Activated CD8-positive, alpha-beta memory T cell treated with anti-CD3 and anti-CD28 coated beads, Interleukin-2, amount 10 ng/mL, durations not matched to agents 7 days and 5 days (primary cell): ENCODE data around the gene COX6B2. TPM values are rescaled to one million over a fixed set of nuclear protein-coding genes. Genes with fewer than 3 reads are reported as not detected.
A peak's percentile ranks its signal among the peaks of the same experiment; 100 is the strongest.

Experiments
- ATAC-seq: fragments of 150-1000 bp; cut with Tn5 transposase; one replicate; pipeline ENCODE4 v1.10.0; 2021; ENCODE audit warnings: moderate library complexity
- CTCF ChIA-PET: fragments of 350-600 bp; sonication (Branson Sonifier 250); formaldehyde crosslinking; loops from one replicate; lab custom pipeline; 2021; ENCODE audit warnings: antibody characterized with exemption; lab: Charles Lee
- DNase-seq: peaks from one replicate; pipeline ENCODE4 v3.0.0-alpha.2; 2020
- H3K27ac Mint-ChIP-seq: one replicate; pipeline ENCODE4 v1.8.0; 2021; ENCODE audit warnings: mild to moderate bottlenecking, mixed read lengths
- H3K27me3 Mint-ChIP-seq: one replicate; pipeline ENCODE4 v1.8.0; 2021; ENCODE audit warnings: mixed read lengths
- H3K36me3 Mint-ChIP-seq: one replicate; pipeline ENCODE4 v1.8.0; 2021; ENCODE audit warnings: mild to moderate bottlenecking, mixed read lengths
- H3K4me1 Mint-ChIP-seq: one replicate; pipeline ENCODE4 v1.8.0; 2021; ENCODE audit warnings: mixed read lengths
- H3K4me3 Mint-ChIP-seq: one replicate; pipeline ENCODE4 v1.8.0; 2021; ENCODE audit warnings: mild to moderate bottlenecking, moderate library complexity, mixed read lengths
- H3K9me3 Mint-ChIP-seq: one replicate; pipeline ENCODE4 v1.8.0; 2022; ENCODE audit warnings: low read depth, mixed read lengths
- total RNA-seq, 2 experiments: library from RNA; stranded (reverse); gene quantifications; one replicate each; pipeline ENCODE4 v1.2.3, GENCODE V29; 2021

The COX6B2 gene
- total RNA-seq, 2 experiments from 2014 or later, result 0.19 to 2.0 TPM

DNA sequence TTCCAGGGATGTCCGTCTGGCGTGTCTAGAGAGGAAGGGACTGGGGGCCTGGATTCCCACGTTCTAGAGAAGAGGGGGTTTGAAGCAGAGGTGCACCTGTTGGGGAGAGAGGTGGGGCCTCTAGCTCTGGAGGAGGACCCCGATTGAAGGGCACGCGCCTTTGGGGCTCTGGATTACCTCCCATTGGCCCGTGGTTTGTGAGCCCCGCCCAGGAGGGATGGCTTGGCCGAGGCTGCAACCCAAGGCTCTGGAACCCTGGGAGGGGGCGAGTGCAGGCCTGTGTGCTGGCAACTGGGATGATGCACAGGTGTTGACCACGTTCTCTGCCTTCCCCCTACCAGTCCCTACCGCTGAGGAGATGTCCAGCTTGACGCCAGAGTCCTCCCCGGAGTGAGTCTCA, 49.5 kb downstream of the COX6B2 start:
- DNase-seq (no peak), ATAC-seq (no peak)
- no peak overlapping the region for H3K27ac Mint-ChIP-seq
- CTCF ChIA-PET, result interaction anchor here (1.6 to 1.8 kb wide), 2 partner anchors 13 to 79 kb away, joined by 5 to 6 read pairs; partner anchors contain the start of gene TMEM238
- no peaks in the 10 kb centered on the region for H3K27me3 Mint-ChIP-seq
- peaks cover 21% of the 10 kb centered on the region for H3K4me1 Mint-ChIP-seq
- H3K4me3 Mint-ChIP-seq, result no peak overlapping the region
- H3K9me3 Mint-ChIP-seq, result no peaks in the 10 kb centered on the region
- H3K36me3 Mint-ChIP-seq, result peaks cover 4% of the 10 kb centered on the region

DNA sequence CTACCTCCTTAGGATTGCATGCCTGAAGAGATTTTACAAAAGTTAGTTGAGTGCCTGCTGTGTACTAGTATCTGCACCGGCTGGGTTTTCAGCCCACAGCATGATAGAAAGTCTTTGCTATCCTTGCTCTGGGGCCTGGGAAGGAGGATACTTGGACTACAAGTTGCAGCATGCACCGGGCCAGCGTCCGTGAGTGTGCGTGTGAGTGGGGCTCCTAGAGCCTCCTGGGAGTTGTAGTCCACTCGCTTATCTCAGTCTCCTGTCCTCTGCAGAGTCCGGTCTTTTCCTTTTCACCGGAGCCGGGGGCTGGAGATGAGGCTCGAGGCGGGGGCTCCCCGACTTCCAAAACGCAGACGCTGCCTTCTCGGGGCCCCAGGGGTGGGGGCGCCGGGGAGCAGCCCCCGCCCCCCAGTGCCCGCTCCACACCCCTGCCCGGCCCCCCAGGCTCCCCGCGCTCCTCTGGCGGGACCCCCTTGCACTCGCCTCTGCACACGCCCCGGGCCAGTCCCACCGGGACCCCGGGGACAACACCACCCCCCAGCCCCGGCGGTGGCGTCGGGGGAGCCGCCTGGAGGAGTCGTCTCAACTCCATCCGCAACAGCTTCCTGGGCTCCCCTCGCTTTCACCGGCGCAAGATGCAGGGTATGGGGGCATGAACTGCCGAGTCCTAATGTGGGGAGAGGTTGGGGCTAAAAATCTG, 50.1 kb downstream of the COX6B2 start:
- CTCF ChIA-PET, result interaction anchor here (1.8 to 3.6 kb wide), 2 partner anchors 12 to 34 kb away, joined by 5 to 45 read pairs; partner anchors contain the start of gene KMT5C
- ATAC-seq, result peak; percentile 24

DNA sequence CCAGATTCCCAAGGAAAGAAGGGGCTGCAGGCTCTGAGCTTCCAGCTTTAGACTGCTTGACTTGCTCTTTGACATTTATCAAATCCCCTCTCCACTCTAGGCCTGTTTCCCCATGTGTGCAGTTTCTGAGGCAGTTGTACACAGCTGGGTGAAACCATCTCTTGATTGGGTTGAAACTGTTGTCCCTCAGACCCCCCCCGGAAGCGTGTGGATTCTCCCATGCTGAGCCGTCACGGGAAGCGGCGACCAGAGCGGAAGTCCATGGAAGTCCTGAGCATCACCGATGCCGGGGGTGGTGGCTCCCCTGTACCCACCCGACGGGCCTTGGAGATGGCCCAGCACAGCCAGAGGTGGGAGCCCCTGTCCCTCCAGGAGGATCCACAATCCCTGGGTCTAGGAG, 51.0 kb downstream of the COX6B2 start:
- Mint-ChIP-seq H3K9me3 (no peaks in the 10 kb centered on the region), H3K36me3 (peaks cover 4% of the 10 kb centered on the region), H3K4me3 (no peak overlapping the region), H3K27ac (no peak overlapping the region), H3K4me1 (peaks cover 28% of the 10 kb centered on the region), H3K27me3 (peaks cover 3% of the 10 kb centered on the region)
- ATAC-seq, result no peak
- CTCF ChIA-PET, result interaction anchor here (1.0 to 3.9 kb wide), 11 partner anchors 11 to 201 kb away, joined by 4 to 58 read pairs (median 16); partner anchors contain the start of genes BRSK1, GARIN5B, HSPBP1 and KMT5C
- no peak for DNase-seq

More for the DNA sequence above, 50.1 kb downstream of the COX6B2 start:
- Mint-ChIP-seq H3K9me3 (no peaks in the 10 kb centered on the region), H3K4me1 (peaks cover 25% of the 10 kb centered on the region), H3K27ac (no peak overlapping the region), H3K27me3 (no peaks in the 10 kb centered on the region), H3K4me3 (no peak overlapping the region), H3K36me3 (peaks cover 4% of the 10 kb centered on the region)
- peak; percentile 65 for DNase-seq

DNA sequence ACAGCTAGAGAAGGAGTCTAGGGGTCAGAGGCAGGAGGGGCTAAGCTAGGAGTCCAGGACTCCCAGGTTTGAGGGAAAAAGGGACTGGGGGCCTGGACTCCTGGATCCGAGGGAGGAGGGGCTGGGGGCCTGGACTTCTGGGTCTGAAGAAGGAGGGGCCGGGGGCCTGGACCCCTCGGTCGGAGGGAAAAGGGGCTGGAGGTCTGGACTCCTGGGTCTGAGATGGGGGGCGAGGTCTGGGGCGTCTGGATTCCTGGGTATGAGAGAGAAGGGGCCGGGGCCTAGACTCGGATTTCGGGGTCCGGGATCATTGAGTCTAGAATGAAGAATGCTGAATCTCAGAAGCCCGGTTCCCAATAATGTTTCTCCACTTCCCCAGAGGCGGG, 52.2 kb downstream of the COX6B2 start:
- peak overlapping the region; percentile 94 for H3K27ac Mint-ChIP-seq
- CTCF ChIA-PET, result interaction anchor here (0.6 to 3.9 kb wide), 33 partner anchors 10 to 1097 kb away, joined by 3 to 58 read pairs (median 6); partner anchors contain the start of genes BRSK1, HSPBP1, ISOC2 and KMT5C
- H3K9me3 Mint-ChIP-seq, result no peaks in the 10 kb centered on the region
- peak overlapping the region; percentile 78 for H3K4me3 Mint-ChIP-seq
- H3K4me1 Mint-ChIP-seq, result peaks cover 31% of the 10 kb centered on the region
- ATAC-seq (no peak), DNase-seq (no peak)
- peaks cover 4% of the 10 kb centered on the region for H3K36me3 Mint-ChIP-seq
- H3K27me3 Mint-ChIP-seq, result peaks cover 3% of the 10 kb centered on the region

DNA sequence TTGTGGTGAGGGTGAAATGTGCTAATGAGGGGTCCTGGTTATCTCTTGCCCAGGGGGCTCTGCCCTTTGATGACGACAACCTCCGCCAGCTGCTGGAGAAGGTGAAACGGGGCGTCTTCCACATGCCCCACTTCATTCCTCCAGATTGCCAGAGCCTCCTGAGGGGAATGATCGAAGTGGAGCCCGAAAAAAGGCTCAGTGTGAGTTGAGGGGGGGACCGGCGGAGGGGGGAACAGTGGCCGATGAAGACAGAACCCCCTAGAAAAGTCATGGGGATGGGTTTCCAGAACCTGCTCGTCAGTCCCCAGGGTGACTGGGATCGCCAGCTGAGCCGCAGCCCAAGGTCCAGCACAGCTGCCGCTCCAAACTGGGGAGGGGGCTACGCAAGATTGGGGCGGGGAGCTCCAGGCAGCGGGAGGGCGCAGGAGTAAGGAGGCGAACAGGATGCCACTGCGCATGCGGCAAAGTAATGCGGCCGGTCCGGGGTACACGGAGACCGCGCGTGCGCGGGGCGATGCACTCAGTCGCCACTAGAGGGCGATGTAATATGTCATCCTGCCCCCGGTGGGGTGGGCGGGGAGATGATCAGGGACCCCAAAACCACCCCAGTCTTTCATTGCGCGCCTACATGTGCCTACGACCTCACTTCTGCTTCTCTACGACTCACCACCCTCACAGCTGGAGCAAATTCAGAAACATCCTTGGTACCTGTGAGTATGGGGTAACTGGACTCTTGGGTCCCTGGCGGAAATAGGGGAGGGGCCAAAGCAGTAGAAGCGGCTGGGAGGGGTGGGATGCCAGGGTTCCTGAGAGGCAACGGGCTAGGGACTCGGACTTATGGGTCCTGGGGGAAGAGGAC, 52.8 kb downstream of the COX6B2 start:
- Mint-ChIP-seq H3K4me1 (peaks cover 31% of the 10 kb centered on the region), H3K27me3 (peaks cover 3% of the 10 kb centered on the region), H3K36me3 (peaks cover 4% of the 10 kb centered on the region), H3K9me3 (no peaks in the 10 kb centered on the region), H3K27ac (peak overlapping the region; percentile 94), H3K4me3 (peak overlapping the region; percentile 78)
- CTCF ChIA-PET, result interaction anchor here (0.6 to 3.9 kb wide), 43 partner anchors 10 to 1097 kb away, joined by 3 to 58 read pairs (median 5); partner anchors contain the start of genes BRSK1, GARIN5B, HSPBP1 and ISOC2
- ATAC-seq, result peak; percentile 95
- peak; percentile 96 for DNase-seq

DNA sequence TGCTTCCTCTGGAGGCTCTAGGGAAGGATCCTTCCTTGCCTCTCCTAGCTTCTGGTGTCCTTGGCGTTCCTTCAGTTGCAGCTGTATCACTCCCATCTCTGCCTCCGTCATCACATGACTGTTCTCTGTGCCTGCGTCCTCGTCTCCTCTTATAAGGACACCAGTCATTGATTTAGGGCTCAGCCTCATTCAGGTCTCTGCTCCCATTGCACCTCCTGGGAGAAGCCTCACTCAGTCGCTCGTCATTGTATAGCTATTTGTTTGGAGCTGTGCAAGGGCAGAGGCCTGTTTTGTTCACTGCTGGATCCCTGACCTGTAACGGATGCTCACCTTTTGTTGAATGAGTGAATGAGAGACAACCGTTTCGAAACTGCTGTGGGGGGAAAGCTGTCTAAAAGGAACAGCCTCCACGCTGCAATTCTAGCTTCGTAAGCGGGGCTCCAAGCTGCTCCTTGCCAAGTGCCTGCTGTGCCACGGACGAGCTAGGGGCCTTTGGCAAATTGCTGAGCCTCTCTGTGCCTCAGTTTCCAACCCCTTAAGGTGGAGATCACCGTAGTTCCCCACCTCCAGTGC, 53.5 kb downstream of the COX6B2 start:
- Mint-ChIP-seq H3K36me3 (peaks cover 4% of the 10 kb centered on the region), H3K27ac (peak overlapping the region; percentile 94), H3K4me1 (peaks cover 31% of the 10 kb centered on the region), H3K9me3 (no peaks in the 10 kb centered on the region), H3K4me3 (no peak overlapping the region), H3K27me3 (peaks cover 3% of the 10 kb centered on the region)
- no peak for ATAC-seq
- CTCF ChIA-PET, result interaction anchor here (0.6 to 3.9 kb wide), 39 partner anchors 9 to 338 kb away, joined by 3 to 58 read pairs (median 6); partner anchors contain the start of genes BRSK1, GARIN5B, HSPBP1 and ISOC2
- DNase-seq, result no peak

DNA sequence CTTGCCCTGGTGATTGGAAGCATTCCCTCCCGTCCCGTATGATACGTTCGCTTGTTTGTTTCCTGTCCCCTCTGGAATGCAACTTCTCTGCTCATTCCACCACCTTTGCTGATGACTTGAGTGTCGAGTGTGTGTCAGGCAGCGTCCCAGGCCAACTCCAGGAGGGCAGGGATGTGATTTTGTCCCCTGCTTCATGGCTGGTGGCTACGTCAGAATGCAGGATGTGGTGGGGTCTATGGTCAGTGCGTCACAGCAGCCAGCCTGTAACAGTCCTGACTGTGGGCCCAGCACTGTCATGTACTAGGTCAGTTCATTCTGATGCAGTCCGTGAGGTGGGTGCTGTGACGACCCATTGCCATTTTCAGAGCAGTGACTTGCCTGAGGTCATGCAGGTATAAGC, 54.5 kb downstream of the COX6B2 start:
- H3K27me3 Mint-ChIP-seq, result peaks cover 3% of the 10 kb centered on the region
- no peak for ATAC-seq
- H3K4me1 Mint-ChIP-seq, result peaks cover 25% of the 10 kb centered on the region
- peaks cover 2% of the 10 kb centered on the region for H3K36me3 Mint-ChIP-seq
- CTCF ChIA-PET, result interaction anchor here (2.6 to 3.9 kb wide), 3 partner anchors 8 to 333 kb away, joined by 6 to 58 read pairs (median 46); partner anchors contain the start of gene TMEM238
- H3K4me3 Mint-ChIP-seq, result no peak overlapping the region
- no peak overlapping the region for H3K27ac Mint-ChIP-seq
- H3K9me3 Mint-ChIP-seq, result no peaks in the 10 kb centered on the region
- DNase-seq, result no peak

Other genes starting within 250 kb of the COX6B2 start
- 100 to 1,000 TPM; 134 to 144 TPM for gene PPP1R12C, start 237.1 kb downstream of the COX6B2 start, total RNA-seq
- gene TNNT1, start 205.5 kb downstream of the COX6B2 start, total RNA-seq, result 1 to 10 TPM in 1 of 2 experiments, under 1 TPM in 1; 0.41 to 1.0 TPM
- gene TNNI3, start 197.0 kb downstream of the COX6B2 start, total RNA-seq, result not detected
- under 1 TPM in 1 of 2 experiments, not detected in 1; 0.35 TPM for gene DNAAF3, start 188.1 kb downstream of the COX6B2 start, total RNA-seq
- not detected for gene SYT5, start 174.4 kb downstream of the COX6B2 start, total RNA-seq
- not detected for gene PTPRH, start 145.2 kb downstream of the COX6B2 start, total RNA-seq
- gene TMEM86B, start 126.0 kb downstream of the COX6B2 start, total RNA-seq, result 10 to 100 TPM; 10.4 to 16.0 TPM
- 100 to 1,000 TPM; 263 to 291 TPM for gene PPP6R1, start 95.7 kb downstream of the COX6B2 start, total RNA-seq
- 10 to 100 TPM; 35.0 to 38.2 TPM for gene HSPBP1, start 74.6 kb downstream of the COX6B2 start, total RNA-seq
- 1 to 10 TPM; 6.9 to 9.1 TPM for gene BRSK1, start 70.7 kb downstream of the COX6B2 start, total RNA-seq
- gene TMEM150B, start 29.4 kb downstream of the COX6B2 start, total RNA-seq, result 1 to 10 TPM; 1.2 to 2.4 TPM
- 10 to 100 TPM; 26.4 to 35.3 TPM for gene KMT5C, start 14.8 kb downstream of the COX6B2 start, total RNA-seq
- gene GARIN5B, start 8.5 kb upstream of the COX6B2 start, total RNA-seq, result not detected
- gene IL11, start 15.7 kb upstream of the COX6B2 start, total RNA-seq, result under 1 TPM; 0.50 to 0.68 TPM
- gene TMEM190, start 22.1 kb upstream of the COX6B2 start, total RNA-seq, result not detected
- 10 to 100 TPM; 14.1 to 23.0 TPM for gene TMEM238, start 29.6 kb upstream of the COX6B2 start, total RNA-seq
- 1,000 to 10,000 TPM; 2,244 to 2,759 TPM for gene RPL28, start 31.2 kb upstream of the COX6B2 start, total RNA-seq
- gene UBE2S, start 53.1 kb upstream of the COX6B2 start, total RNA-seq, result 100 to 1,000 TPM; 311 to 421 TPM
- not detected for gene SHISA7, start 88.6 kb upstream of the COX6B2 start, total RNA-seq
- 10 to 100 TPM; 28.2 to 35.7 TPM for gene ISOC2, start 106.9 kb upstream of the COX6B2 start, total RNA-seq
- not detected for gene C19orf85, start 110.0 kb upstream of the COX6B2 start, total RNA-seq
- 1 to 10 TPM; 8.8 to 8.9 TPM for gene ZNF628, start 121.9 kb upstream of the COX6B2 start, total RNA-seq
- gene NAT14, start 130.5 kb upstream of the COX6B2 start, total RNA-seq, result 10 to 100 TPM; 14.6 to 23.2 TPM
- gene SSC5D, start 133.7 kb upstream of the COX6B2 start, total RNA-seq, result under 1 TPM; 0.68 to 0.79 TPM
- gene SBK2, start 182.4 kb upstream of the COX6B2 start, total RNA-seq, result not detected
- gene SBK3, start 190.8 kb upstream of the COX6B2 start, total RNA-seq, result not detected
- 1 to 10 TPM; 5.6 to 7.5 TPM for gene ZNF579, start 226.1 kb upstream of the COX6B2 start, total RNA-seq
- gene FIZ1, start 244.8 kb upstream of the COX6B2 start, total RNA-seq, result 10 to 100 TPM; 13.0 to 15.7 TPM
- 10 to 100 TPM; 26.5 to 30.2 TPM for gene ZNF524, start 245.6 kb upstream of the COX6B2 start, total RNA-seq